NB4 (cell line): ENCODE results near the gene NPAS3.

Experiments
- POLR2A ChIP-seq: IDR thresholded peaks from 2 replicates; pipeline ENCODE4 v1.6.1; 2011; ENCODE audit warnings: mild to moderate bottlenecking; ENCODE audit not compliant: insufficient read length; ENCODE audit errors: extremely low read depth
- TF ChIP-seq, protein P1 (sequence below): IDR thresholded peaks from one replicate; pipeline ENCODE4 v1.5.1; 2012; ENCODE audit warnings: low read depth, low read length

DNA sequence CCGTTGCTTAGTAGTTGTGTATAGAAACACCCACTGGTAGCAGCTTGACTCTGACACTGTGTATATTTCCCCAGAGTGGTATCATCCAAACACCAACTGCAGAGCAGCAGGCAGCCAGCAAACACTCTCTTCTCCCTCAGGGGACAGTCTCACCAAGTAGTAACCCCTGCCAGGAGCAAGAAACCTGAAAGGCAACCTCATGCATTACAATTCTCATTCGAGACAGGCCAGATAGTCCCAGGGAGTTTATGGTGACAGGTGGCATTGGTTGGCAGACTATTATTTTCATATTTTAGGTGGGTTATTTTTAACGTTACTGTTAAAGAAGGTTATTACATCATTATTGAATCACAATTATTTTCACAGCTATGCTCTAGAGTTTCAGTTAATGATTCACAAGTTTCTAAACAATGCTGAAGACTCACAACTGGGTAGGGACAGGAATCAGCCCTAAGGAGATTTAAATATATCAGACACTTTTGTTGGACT lies 789.4 kb downstream of the NPAS3 start:
- TF ChIP-seq POLR2A = no peak
- TF ChIP-seq, protein P1, sequence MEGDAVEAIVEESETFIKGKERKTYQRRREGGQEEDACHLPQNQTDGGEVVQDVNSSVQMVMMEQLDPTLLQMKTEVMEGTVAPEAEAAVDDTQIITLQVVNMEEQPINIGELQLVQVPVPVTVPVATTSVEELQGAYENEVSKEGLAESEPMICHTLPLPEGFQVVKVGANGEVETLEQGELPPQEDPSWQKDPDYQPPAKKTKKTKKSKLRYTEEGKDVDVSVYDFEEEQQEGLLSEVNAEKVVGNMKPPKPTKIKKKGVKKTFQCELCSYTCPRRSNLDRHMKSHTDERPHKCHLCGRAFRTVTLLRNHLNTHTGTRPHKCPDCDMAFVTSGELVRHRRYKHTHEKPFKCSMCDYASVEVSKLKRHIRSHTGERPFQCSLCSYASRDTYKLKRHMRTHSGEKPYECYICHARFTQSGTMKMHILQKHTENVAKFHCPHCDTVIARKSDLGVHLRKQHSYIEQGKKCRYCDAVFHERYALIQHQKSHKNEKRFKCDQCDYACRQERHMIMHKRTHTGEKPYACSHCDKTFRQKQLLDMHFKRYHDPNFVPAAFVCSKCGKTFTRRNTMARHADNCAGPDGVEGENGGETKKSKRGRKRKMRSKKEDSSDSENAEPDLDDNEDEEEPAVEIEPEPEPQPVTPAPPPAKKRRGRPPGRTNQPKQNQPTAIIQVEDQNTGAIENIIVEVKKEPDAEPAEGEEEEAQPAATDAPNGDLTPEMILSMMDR = no peak
